Measurements from ENCODE around the gene FGFR3.

Gene FGFR3

DNA sequence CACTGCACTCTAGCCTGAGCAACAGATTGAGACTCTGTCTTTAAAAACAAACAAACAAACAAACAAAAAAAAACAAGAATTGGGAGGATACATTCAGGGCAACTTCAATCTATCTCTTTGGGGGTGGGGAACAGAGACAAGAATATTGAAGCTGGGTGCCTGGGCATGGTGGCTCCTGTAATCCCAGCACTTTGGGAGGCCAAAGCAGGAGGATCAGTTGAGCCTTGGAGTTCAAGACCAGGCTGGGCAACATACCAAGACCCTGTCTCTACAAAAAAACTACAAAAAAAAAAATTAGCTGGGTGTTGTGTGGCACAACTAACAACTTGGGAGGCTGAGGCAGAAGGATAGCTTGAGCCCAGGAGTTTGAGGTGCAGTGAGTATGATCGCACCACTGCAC lies 61.7 kb downstream of the FGFR3 start:
- no peak for DNase-seq (ENCODE audit: low read depth)
- TF ChIP-seq, protein P1, sequence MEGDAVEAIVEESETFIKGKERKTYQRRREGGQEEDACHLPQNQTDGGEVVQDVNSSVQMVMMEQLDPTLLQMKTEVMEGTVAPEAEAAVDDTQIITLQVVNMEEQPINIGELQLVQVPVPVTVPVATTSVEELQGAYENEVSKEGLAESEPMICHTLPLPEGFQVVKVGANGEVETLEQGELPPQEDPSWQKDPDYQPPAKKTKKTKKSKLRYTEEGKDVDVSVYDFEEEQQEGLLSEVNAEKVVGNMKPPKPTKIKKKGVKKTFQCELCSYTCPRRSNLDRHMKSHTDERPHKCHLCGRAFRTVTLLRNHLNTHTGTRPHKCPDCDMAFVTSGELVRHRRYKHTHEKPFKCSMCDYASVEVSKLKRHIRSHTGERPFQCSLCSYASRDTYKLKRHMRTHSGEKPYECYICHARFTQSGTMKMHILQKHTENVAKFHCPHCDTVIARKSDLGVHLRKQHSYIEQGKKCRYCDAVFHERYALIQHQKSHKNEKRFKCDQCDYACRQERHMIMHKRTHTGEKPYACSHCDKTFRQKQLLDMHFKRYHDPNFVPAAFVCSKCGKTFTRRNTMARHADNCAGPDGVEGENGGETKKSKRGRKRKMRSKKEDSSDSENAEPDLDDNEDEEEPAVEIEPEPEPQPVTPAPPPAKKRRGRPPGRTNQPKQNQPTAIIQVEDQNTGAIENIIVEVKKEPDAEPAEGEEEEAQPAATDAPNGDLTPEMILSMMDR (IDR thresholded peaks at IDR 0.05; ENCODE audit: insufficient read depth, low read depth, low read length, missing control alignments), result no peak
- H3K4me3 ChIP-seq (ENCODE audit: low read length), result peak overlapping the region; percentile 88

DNA sequence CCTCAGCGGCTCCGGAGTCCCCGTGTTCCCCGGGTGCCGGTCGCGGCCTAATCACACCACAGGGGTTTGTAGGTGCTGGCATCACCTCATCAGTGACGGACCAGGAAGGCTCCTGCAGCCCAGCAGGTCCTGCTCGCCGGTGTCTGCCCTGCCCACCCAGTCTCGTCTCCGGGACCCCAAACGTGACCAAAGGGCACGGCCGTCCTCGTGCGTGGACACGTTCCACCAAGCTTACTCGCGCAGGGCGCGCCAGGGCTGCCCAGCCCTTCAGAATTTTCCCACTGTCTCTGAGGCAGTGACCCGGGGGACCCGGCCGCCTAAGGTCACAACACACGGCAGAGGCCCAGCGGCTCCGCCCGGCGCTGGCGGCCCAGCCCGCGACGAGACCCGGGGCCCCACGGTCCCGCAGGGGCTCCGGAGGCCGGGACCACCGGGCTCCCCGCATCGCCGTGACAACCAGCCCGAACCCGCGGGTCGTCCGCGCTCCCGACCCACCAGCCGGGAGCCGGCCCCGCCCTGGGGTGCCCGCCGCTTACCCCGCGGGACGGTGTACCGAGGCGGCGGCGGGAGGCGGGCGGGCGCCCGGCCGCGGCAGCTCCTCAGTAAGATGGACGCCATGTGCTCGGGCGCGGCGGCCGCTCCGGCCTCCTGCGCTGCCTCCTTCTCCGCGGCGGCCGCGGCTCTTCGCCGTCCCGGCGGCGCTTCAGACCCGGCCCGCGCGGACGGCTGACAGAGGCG lies 62.4 kb downstream of the FGFR3 start:
- TF ChIP-seq, protein P1 (IDR thresholded peaks at IDR 0.05; ENCODE audit: insufficient read depth, low read depth, low read length, missing control alignments), result no peak
- peak overlapping the region; percentile 88 for H3K4me3 ChIP-seq (ENCODE audit: low read length)
- peak; percentile 37 for DNase-seq (ENCODE audit: low read depth)

DNA sequence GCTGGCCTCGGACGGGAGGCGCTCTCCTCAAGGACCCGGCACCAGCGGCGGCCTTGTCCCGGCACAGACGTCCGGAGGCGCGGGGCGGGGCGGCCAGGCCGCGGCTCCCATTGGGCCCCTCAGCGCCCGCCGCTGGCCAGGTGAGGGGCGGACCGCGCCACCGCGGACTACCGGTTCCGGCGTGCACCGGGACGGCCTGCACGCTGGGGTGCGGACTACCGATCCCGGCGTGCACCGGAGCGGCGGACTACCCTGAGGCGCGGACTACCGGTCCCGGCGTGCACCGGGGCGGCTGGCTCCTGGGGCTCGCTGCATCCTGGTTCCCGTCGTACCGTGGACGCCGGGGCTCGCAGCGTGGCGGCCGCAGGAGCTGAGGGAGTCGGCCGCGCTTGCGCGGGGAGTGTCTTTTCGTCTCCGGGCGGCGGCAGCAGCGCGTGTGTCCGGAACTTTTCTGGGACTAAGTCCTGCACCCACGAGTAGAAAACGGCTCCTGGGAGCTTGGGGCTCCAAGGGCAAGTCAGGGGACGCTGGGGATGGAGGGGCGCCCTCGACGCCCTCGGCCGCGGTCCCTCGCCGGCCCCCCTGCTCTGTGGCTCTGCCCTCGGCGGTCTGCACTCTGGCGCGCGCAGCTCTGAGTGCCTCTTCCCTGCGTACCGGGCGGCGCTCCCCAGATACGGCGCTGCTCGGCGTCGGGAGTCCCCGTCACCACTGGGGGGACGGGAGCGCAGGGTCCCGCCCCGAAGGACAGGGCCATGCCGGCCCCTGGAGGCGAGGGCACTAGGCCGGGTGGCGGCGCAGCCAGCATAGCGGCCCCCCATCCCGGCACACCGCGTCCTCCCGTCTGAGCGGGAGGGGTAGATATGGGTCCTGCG lies 63.2 kb downstream of the FGFR3 start, which contains the start of gene LETM1:
Gene LETM1, minus strand, starts transcription at position 86 of the 872 bp plus-strand sequence. CDS start 206 bp downstream, outside the sequence.
- TF ChIP-seq, protein P1 (IDR thresholded peaks at IDR 0.05; ENCODE audit: insufficient read depth, low read depth, low read length, missing control alignments), result no peak
- peak within 1 kb of the TSS; percentile 88 for H3K4me3 ChIP-seq (ENCODE audit: low read length)
- peak; percentile 97 for DNase-seq (ENCODE audit: low read depth)

DNA sequence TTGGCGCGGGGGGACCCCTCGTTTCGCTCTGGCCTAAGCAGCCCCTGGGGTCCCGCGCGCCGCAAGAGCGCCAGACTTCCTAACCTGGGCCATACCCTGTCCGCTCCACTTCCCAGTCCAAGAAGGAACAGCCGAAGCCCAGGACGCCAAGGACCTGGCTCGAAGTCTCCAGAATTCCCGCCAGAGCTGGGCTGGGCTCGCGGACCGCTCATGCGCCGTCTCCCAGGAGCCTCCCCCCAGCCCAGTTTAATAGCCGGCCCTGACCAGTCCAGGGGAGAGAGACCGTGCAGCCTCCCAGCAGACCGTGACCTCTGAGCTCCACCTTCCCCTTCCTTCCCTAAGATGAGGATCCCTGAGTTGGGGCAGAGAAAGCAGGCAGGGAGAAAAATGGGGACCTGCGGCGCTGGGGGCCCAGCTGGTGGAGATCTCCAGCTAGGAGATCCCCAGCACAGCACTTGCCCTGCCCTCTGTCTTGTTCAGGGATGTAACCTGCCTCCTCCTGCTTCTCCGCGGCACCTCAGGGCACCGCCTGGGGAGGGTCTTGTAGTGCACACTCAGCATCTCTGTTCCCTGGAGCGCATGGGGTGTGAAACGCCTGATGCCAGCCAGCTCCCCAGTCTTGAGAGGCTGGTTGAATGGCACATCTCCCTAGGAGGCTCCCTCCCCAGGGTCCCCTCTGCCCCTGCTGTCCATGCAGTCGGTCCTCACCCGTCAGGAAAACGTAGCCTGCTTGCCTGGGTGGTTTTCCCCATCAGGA lies 64.0 kb downstream of the FGFR3 start:
- H3K4me3 ChIP-seq (ENCODE audit: low read length), result peak overlapping the region; percentile 88
- TF ChIP-seq, protein P1 (IDR thresholded peaks at IDR 0.05; ENCODE audit: insufficient read depth, low read depth, low read length, missing control alignments), result no peak
- DNase-seq (ENCODE audit: low read depth), result no peak

DNA sequence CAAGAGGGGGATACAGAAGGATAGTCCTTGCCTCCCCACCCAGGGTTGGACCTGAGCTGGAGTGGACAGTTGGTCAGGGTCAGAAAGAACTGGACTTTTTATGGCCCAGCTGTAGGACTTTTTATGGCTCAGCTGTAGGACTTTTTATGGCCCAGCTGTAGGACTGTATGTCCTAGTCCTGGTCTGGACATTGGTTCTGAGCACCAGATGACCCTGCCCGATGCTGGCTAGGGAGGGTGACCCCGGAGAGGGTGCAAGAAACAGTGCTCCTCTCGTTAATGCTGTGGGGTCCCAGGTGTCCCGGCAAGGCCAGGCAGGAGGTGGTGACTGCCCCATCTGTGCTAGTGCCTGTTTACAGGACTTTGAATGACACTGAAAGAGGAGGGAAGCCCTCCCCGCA lies 64.8 kb downstream of the FGFR3 start:
- H3K4me3 ChIP-seq (ENCODE audit: low read length), result no peak overlapping the region
- no peak for DNase-seq (ENCODE audit: low read depth)
- TF ChIP-seq, protein P1 (IDR thresholded peaks at IDR 0.05; ENCODE audit: insufficient read depth, low read depth, low read length, missing control alignments), result no peak

Data from epithelial cell of esophagus (primary cell).